ENCODE measurements around the gene RGS3.

Gene RGS3

DNA sequence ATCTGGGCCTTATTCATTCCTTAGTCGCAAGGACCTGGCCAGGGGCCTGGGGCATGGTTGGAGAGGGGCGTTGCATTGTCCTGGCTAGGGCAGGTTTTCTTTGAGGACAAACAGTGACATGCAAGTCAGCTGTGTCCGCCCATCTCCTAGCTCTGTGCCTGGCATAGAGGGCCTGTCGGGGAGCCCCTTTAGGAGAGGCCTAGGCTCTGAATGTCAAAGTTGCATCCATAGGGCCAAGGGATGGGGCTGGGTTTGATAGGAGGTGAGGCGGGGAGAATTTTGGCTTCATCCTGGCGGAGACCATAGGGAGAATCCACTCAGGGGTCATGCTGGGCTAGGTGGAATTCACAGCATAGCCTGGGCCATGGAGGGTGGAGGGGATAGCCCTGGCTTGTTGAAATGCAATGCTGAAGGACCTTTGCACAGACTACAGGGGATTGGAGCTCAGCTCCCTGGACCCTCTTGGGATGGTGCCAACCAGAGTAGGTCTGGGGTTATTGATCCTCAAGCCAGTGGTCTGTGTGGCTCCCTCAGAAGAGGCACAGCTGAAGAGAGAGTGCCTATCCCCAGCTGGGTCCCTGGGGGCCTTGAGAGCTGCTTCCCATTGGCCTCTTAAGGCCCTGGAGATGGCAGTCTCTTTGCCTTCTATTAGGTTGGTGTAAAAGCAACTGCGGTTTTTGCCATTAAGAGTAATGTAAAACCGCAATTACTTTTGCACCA is 104.0 kb downstream of the RGS3 start:
- Histone ChIP-seq H3K4me1 (ENCODE audit: control insufficient read depth, insufficient read depth, low read length) (peaks cover 22% of the 10 kb centered on the region), H3K36me3 (ENCODE audit: control insufficient read depth, insufficient read depth, low read length) (no peaks in the 10 kb centered on the region), H3K27ac (ENCODE audit: low read depth, low read length) (no peak overlapping the region), H3K4me3 (ENCODE audit: low read depth, low read length) (no peak overlapping the region), H3K9me3 (ENCODE audit: control insufficient read depth, insufficient read depth, low read length) (no peaks in the 10 kb centered on the region), H3K9ac (ENCODE audit: low read depth, low read length) (no peak overlapping the region), H3K27me3 (ENCODE audit: control insufficient read depth, insufficient read depth, low read length) (no peaks in the 10 kb centered on the region)

DNA sequence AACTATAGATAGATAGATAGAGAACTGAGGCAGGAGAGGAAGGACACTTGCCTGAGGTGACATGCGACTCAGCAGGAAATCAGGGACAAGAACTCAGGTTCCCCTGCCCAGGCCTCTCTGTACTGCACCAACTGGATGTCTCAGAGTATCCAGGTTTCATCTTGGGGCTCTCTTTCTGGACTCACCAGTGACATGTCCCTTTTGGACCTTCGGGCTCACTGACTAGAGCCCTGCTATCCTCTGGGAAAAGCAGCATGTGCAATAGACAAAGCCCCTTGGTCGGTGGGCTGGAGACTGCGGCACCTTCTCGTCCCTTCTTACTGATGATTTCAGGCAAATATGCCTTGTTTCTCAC is 104.5 kb downstream of the RGS3 start:
- Histone ChIP-seq H3K4me1 (ENCODE audit: control insufficient read depth, insufficient read depth, low read length) (peaks cover 22% of the 10 kb centered on the region), H3K27me3 (ENCODE audit: control insufficient read depth, insufficient read depth, low read length) (no peaks in the 10 kb centered on the region), H3K27ac (ENCODE audit: low read depth, low read length) (no peak overlapping the region), H3K36me3 (ENCODE audit: control insufficient read depth, insufficient read depth, low read length) (no peaks in the 10 kb centered on the region), H3K9me3 (ENCODE audit: control insufficient read depth, insufficient read depth, low read length) (no peaks in the 10 kb centered on the region), H3K9ac (ENCODE audit: low read depth, low read length) (no peak overlapping the region), H3K4me3 (ENCODE audit: low read depth, low read length) (no peak overlapping the region)

DNA sequence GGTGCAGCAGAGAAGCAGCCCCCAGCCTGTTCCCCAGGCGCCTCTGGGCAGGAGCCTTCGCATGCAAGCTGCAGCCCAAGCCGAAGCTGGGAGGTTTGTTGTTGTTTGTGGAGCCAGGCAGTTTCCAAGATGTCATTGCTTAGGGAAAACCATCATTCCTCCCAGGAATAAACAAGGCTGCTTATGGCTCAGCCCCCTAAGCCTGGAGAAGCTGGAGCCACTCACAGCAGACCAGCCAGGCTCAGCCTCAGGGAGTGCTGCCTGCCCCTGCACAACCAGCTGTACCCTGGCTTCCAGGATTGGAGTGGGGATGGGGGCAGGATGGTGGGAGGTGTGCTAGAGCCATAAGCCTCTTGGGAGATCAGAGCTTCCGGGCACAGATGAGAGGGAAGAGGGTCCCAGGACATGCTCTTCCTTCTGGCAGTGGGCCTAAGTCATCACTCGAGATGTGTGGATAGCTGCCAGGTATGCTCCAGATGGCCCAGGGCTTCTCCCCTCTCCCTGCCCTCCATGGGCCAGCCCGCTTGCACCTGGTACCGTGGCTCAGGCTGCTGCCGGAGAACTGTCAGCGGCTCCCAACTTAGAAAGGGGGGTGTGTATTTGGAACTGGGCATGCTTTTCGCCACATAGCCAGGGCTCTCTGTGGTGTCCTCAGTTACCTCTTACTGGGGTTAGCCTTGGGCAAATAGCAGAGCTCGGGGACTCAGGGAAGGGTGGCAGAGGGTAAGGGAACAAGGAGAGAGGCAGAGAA is 105.2 kb downstream of the RGS3 start:
- Histone ChIP-seq H3K9me3 (ENCODE audit: control insufficient read depth, insufficient read depth, low read length) (no peaks in the 10 kb centered on the region), H3K27ac (ENCODE audit: low read depth, low read length) (no peak overlapping the region), H3K36me3 (ENCODE audit: control insufficient read depth, insufficient read depth, low read length) (no peaks in the 10 kb centered on the region), H3K9ac (ENCODE audit: low read depth, low read length) (no peak overlapping the region), H3K4me1 (ENCODE audit: control insufficient read depth, insufficient read depth, low read length) (peaks cover 23% of the 10 kb centered on the region), H3K27me3 (ENCODE audit: control insufficient read depth, insufficient read depth, low read length) (no peaks in the 10 kb centered on the region), H3K4me3 (ENCODE audit: low read depth, low read length) (no peak overlapping the region)

DNA sequence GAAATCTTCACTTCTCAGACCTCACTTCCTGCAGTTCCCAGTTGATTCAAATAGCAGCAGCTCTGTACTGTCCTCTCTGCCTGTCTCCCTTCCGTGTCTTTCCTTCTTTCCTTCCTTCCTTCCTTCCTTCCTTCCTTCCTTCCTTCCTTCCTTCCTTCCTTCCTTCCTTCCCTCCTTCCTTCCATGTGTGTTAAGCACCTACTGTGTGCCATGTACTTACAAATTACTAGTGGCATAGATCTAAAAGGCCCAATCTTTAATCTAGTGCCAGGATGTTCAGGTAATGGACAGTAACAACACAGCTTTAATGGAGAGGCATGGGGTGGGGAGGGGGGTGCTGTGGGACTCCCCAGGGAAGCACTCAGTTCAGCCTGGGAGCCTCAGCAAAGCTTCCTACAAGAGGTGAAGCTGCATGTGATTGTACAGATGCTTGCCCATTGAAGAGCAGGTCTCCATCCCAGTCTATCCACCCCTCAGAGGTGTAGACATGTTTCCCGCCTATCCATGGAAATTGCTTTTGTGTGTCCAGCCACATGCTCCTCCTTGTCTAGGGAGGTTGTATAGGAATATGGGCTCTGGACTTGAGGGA is 106.0 kb downstream of the RGS3 start:
- Histone ChIP-seq H3K9ac (ENCODE audit: low read depth, low read length) (no peak overlapping the region), H3K9me3 (ENCODE audit: control insufficient read depth, insufficient read depth, low read length) (no peaks in the 10 kb centered on the region), H3K4me1 (ENCODE audit: control insufficient read depth, insufficient read depth, low read length) (peaks cover 27% of the 10 kb centered on the region), H3K36me3 (ENCODE audit: control insufficient read depth, insufficient read depth, low read length) (no peaks in the 10 kb centered on the region), H3K4me3 (ENCODE audit: low read depth, low read length) (no peak overlapping the region), H3K27ac (ENCODE audit: low read depth, low read length) (no peak overlapping the region), H3K27me3 (ENCODE audit: control insufficient read depth, insufficient read depth, low read length) (no peaks in the 10 kb centered on the region)

DNA sequence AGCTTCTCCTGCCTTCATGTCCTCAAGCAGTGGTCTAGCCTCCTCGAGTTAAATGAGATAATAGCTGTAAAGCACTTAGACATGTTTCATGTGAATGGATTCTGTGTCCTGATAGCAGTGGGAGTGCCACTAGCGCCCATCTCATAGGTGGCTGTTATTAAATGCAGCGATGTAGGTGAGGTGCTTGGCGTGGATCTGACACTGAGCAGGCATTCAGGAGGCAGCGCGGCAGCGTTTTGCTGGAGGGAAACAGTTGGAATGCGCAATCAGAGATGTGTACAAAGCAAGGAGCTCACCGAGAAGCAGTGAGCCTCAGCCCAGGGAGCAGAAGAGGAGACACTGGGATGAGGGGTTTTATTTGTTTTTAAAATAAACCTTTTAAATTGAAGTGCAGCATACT is 106.6 kb downstream of the RGS3 start:
- no peaks in the 10 kb centered on the region for H3K36me3 ChIP-seq (ENCODE audit: control insufficient read depth, insufficient read depth, low read length)
- H3K4me3 ChIP-seq (ENCODE audit: low read depth, low read length): no peak overlapping the region
- no peaks in the 10 kb centered on the region for H3K27me3 ChIP-seq (ENCODE audit: control insufficient read depth, insufficient read depth, low read length)
- no peak overlapping the region for H3K9ac ChIP-seq (ENCODE audit: low read depth, low read length)
- peaks cover 23% of the 10 kb centered on the region; the same call in 1 of the 2 replicates for H3K4me1 ChIP-seq (ENCODE audit: control insufficient read depth, insufficient read depth, low read length)
- no peak overlapping the region for H3K27ac ChIP-seq (ENCODE audit: low read depth, low read length)
- H3K9me3 ChIP-seq (ENCODE audit: control insufficient read depth, insufficient read depth, low read length): no peaks in the 10 kb centered on the region

DNA sequence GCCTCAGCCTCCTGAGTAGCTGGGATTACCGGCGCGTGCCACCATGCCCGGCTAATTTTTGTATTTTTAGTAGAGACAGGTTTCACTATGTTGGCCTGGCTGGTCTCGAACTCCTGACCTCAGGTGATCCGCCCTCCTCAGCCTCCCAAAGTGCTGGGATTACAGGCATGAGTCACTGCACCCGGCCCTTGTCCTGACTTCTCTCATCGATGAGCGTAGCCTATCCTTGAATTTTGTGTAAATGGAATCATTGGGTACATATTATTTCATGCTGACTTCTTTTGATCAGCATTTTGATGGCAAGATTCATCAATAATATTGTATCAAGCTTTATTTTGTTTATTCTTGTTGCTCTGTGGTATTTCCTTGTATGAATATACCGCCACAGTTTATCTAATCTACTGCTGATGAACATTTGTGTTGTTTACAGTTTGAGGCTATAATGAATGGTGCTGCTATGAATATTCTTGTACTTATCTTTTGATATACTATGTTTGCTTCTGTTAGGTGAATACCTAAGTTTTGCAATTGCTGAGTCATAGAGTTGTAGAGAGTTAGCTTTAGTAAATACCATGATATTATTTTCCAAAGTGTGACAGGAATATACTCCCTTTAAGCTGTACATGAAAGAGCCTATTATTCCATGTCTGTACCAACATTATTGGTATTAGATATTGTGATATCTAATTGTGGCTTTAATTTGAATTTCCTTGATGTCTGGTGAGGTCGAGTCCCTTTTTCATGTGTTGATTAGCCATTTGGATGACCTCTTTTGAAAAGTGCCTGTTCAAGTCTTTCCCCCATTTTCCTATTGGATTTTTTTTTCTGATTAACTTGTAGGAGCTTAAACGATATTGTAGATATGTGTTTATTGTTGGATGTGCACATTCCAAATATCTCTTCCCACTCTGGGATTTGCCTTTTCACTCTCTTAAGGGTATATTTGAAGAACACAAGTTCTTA is 107.5 kb downstream of the RGS3 start:
- peaks cover 19% of the 10 kb centered on the region for H3K4me1 ChIP-seq (ENCODE audit: control insufficient read depth, insufficient read depth, low read length)
- no peak overlapping the region for H3K9ac ChIP-seq (ENCODE audit: low read depth, low read length)
- H3K4me3 ChIP-seq (ENCODE audit: low read depth, low read length): no peak overlapping the region
- H3K36me3 ChIP-seq (ENCODE audit: control insufficient read depth, insufficient read depth, low read length): no peaks in the 10 kb centered on the region
- H3K27ac ChIP-seq (ENCODE audit: low read depth, low read length): no peak overlapping the region
- no peaks in the 10 kb centered on the region for H3K27me3 ChIP-seq (ENCODE audit: control insufficient read depth, insufficient read depth, low read length)
- H3K9me3 ChIP-seq (ENCODE audit: control insufficient read depth, insufficient read depth, low read length): no peaks in the 10 kb centered on the region

DNA sequence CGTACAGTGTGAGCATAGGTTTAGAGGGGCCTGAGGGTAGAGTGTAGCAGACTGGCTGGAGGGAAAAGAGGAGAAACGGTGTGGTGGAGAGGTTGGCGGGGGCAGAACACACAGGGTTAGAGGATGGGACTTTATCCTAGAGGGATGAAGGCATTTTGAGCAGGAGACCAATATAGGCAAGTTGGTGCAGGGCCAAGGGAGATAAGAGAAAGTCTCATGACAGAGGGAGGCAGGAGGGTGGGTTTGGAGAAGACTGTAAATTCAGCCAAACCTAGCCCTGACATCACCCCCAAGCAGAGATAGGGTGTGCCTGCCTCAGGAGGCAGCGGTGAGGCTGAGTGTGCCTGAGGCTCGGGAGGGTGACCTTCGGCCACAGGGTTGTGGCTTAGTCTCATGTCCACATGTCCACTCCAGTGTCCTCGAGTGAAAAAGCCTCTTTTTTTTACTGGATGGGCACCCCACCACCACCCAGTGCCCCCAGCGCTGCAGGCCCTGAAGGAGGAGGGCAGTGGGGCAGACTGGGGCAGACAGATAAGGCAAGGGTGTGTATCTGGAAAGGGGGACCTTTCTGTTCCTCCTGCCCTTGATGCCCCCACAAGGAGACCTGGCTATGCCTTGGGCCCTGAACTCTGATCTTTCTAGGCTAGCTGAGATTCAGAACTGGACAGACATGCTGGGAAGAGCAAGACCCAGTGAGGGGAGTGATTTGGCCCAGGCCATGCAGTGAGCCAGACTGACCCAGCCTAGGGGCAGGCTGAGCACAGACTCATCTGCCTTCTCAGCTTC is 108.7 kb downstream of the RGS3 start:
- Histone ChIP-seq H3K4me3 (ENCODE audit: low read depth, low read length) (no peak overlapping the region), H3K4me1 (ENCODE audit: control insufficient read depth, insufficient read depth, low read length) (peaks cover 16% of the 10 kb centered on the region), H3K27ac (ENCODE audit: low read depth, low read length) (no peak overlapping the region), H3K9ac (ENCODE audit: low read depth, low read length) (no peak overlapping the region), H3K9me3 (ENCODE audit: control insufficient read depth, insufficient read depth, low read length) (no peaks in the 10 kb centered on the region), H3K27me3 (ENCODE audit: control insufficient read depth, insufficient read depth, low read length) (no peaks in the 10 kb centered on the region), H3K36me3 (ENCODE audit: control insufficient read depth, insufficient read depth, low read length) (no peaks in the 10 kb centered on the region)

DNA sequence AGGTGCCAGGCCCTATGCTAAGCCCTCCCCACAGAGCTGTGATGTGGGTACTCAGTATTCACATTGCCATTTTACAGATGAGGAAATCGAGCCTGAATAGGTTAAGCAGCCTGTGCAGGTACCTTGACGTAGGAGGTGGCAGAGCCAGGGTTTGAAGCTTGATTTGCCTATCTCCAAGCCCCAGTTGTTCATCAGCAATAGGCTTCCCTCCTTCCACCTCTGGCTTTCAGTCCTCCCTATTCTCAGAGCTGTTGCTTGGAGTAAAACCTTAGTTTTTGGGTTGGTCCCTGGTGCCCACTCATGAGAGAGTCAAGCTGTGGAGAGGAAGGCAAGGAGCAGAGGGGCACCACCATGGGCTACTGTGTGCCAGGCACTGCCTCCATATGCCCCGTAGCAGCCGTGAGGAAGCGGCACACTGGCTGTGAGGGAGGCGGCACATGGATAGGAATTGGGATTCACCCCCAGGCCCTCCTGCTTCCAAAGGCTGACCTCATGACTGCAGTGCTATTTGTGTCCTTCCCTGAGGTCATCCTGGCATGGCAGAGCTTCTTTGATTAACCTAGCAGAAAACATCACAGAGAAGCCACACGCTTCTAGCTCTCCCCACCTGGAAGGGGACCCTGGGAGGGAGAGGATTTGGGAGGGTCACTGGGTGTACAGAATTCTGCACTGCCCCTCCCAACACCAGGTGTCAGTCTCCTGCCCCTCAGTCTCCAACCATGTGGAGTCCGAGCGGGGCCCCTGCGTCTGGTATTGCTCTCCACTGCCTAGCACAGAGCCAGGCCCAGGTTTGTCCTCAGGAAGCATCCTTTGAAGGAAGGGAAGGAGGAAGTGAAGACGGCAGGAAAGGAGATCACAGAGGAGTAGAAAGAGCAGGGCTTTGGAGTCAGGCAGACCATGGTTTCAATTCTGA is 109.8 kb downstream of the RGS3 start:
- no peaks in the 10 kb centered on the region for H3K36me3 ChIP-seq (ENCODE audit: control insufficient read depth, insufficient read depth, low read length)
- H3K27me3 ChIP-seq (ENCODE audit: control insufficient read depth, insufficient read depth, low read length): no peaks in the 10 kb centered on the region
- H3K9ac ChIP-seq (ENCODE audit: low read depth, low read length): no peak overlapping the region
- no peak overlapping the region for H3K27ac ChIP-seq (ENCODE audit: low read depth, low read length)
- no peaks in the 10 kb centered on the region for H3K9me3 ChIP-seq (ENCODE audit: control insufficient read depth, insufficient read depth, low read length)
- peaks cover 16% of the 10 kb centered on the region for H3K4me1 ChIP-seq (ENCODE audit: control insufficient read depth, insufficient read depth, low read length)
- no peak overlapping the region for H3K4me3 ChIP-seq (ENCODE audit: low read depth, low read length)

DNA sequence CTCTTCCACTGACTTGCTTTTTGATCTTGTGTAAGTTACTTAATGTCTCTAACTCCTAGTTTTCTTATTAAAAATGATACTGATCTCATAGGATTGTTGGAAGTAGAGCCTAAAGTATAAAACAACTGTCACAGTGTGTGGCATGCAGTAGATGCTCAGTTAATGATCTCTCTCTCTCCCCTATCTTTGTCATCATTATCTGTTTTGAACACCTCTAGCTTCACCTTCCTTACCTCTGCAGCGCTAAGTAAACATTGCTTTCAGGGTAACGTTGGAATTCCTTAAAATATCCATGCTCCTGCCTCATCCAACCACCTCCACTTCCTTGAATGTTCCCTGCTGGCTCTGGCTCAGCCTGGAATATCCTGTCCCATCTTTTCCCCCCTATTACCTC is 110.4 kb downstream of the RGS3 start:
- Histone ChIP-seq H3K27me3 (ENCODE audit: control insufficient read depth, insufficient read depth, low read length) (no peaks in the 10 kb centered on the region), H3K4me1 (ENCODE audit: control insufficient read depth, insufficient read depth, low read length) (peaks cover 16% of the 10 kb centered on the region), H3K9ac (ENCODE audit: low read depth, low read length) (no peak overlapping the region), H3K27ac (ENCODE audit: low read depth, low read length) (no peak overlapping the region), H3K36me3 (ENCODE audit: control insufficient read depth, insufficient read depth, low read length) (no peaks in the 10 kb centered on the region), H3K4me3 (ENCODE audit: low read depth, low read length) (no peak overlapping the region), H3K9me3 (ENCODE audit: control insufficient read depth, insufficient read depth, low read length) (no peaks in the 10 kb centered on the region)
